Stomach (tissue), 4 donors: ENCODE data around the gene CCSAP.

Experiments used
- CTCF ChIP-seq, 7 experiments: fragments of 450-650 bp in 4 of 7; fragments of 200-600 bp in 3 of 7; sonication (generic) in 3 of 7; IDR thresholded peaks; one replicate each; pipeline ENCODE4 v1.5.1; 2016 to 2019; ENCODE audit warnings: antibody characterized with exemption in 7 of 7, control low read depth in 2 of 7, mild to moderate bottlenecking in 1 of 7
- POLR2A ChIP-seq, 4 donors: fragments of 450-650 bp; IDR thresholded peaks; one replicate each; pipeline ENCODE4 v1.6.1; 2016; ENCODE audit warnings: antibody characterized with exemption in 4 of 4, control low read depth in 2 of 4, mild to moderate bottlenecking in 1 of 4, moderate library complexity in 1 of 4

GRCh38 chr1:229370601-229371021 lies 27.8 kb upstream of the CCSAP start:
- no peak for TF ChIP-seq CTCF (IDR thresholded peaks at IDR 0.05)
- TF ChIP-seq POLR2A (IDR thresholded peaks at IDR 0.05): no peak
